GM21528 (cell line): ENCODE data around the gene CLEC16A.

ENCODE experiments used
- ATAC-seq: cut with Tn5 transposase; IDR thresholded peaks from one replicate; pipeline ENCODE4 v1.9.1; 2021; ENCODE audit warnings: mild to moderate bottlenecking, moderate library complexity; ENCODE audit not compliant: unreplicated experiment, low FRiP score

CLEC16A gene

DNA sequence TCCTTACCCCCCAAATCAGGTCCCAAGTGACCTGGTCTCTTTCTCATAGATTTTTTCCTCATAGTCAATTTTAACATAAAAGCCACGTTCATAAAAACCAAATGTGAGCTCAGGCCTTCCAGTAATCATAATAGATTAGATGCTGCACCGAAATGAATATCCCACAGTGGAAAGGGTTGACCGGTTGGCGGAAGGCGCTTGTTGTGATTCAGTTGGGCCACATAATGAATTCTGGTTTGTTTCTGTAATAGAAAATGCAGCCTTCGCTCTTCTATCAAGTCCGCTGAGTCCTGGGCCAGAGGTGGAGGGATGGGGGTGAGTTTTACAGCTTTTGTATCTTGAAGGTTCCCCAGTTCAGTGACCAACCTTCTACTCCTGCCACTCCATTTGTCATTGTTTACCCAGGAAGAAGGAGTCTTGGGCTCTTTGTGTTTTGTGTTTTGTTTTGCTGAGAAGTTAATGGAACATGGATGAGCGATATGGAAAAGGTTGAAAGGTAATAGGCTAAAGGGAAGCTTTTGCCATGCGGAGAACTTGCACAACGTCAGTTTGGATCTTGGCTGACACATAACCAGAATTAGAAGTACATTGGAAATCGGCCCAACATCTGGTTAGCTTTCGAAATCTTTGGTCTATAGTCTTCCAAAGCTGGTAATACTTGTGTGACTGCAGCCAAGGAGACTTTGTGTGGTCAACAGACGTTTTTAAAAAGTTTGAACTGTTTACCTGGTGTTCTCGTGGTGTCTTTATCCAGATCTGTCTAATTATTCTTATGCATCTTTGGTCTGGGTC is 89.5 kb downstream of the CLEC16A start:
- ATAC-seq: no peak

DNA sequence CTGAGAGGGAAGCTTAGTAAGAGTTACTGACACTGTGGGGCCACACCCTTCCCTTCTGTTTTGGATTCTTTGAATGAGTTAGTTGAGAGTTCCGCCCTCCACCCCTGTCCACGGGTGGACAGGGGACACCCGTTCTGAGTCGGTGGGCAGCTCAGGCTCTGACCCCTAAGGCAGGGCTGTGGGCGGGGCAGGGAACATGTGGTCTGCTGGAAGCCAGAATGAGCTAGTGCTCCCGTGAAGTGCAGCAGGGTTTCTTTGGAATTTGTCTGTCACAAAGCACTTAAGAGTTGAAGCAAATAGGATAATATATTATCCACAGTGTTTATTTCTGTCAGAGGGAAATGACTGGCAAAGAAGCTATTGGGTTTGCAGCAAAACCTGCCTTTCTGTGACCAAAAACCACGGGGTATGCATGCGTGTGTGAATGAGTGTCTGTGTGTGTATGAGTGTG is 90.1 kb downstream of the CLEC16A start:
- ATAC-seq: no peak

DNA sequence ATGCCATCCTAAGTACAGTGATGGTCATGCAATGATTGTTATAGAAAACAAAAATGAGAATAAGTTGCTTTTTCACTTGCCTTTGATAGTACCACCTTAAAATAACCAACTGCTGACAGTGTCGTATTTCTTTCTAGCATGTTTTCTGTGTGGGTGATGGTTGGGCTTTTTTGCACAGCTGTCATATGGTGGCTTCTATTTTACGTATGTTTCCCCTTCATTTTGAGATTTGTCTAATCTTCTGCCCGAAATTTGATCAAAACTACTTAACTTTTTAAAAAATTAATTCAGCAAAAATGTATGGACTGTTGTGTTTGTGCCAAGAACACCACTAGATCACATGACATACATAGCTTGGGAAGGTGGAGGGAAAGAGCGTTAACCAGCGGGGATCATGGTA is 90.7 kb downstream of the CLEC16A start:
- no peak for ATAC-seq

DNA sequence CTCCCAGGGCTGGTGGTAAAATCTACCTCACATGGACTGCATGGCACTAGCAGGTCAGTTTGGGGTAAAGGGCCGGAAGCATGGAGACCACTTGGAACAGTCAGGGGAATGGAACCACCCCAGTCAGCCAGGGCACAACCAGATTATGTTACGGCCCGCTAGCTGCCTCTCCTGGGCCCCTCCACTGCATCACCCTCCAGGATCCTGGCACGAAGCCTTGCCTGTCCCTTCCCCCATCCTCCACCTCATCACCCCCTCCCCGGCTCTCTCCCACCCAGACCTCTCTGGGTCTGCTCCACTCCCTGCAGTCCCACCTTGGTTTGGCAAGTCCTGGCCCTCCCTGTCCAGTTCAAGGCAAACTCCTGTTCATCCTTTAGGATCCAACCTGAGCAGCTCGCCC is 91.7 kb downstream of the CLEC16A start:
- no peak for ATAC-seq

DNA sequence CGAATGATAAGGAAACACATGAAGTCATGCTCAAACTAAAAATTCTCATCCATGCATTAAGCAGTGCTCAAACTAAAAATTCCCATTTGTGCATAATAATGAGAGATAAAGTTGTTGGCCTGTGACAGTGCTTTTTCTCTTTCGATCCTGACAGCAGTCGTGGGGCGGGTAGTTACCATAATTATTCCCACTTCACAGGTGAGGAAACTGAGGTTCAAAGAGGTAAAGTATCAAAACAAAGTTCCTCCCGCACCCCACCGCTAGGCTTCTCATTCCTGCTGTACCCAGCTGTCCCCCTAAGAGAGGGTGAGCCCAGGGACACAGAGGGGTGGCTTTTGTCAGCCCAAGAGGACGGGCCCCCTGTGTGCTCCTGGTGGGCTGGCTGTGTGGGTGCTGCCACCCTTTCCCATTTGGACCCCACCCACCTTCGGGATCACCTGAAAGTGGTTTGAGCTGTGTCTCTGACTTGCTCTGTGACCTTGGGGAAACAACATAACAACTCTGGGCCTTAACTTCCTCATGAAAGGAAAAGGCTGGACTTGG is 92.6 kb downstream of the CLEC16A start:
- no peak for ATAC-seq

DNA sequence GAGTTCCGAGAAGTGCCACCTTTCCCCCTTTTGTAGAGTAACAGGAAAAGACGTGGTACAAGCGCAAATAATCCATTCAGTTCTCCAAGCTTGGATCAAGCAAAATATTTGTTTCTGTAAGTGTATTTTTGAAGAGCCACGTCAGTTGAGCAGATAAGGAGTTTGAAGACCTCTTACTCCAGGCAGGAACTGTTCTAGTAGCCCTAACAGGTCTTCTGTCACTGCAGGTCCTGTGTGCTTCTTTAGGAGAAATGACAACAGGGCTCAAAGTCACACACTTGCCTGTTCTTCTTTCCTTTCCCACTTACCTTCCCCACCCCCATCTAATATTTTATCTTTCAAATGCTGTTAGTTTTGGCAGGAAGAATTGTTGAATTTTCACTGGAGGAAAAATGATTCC is 93.9 kb downstream of the CLEC16A start:
- ATAC-seq: no peak

DNA sequence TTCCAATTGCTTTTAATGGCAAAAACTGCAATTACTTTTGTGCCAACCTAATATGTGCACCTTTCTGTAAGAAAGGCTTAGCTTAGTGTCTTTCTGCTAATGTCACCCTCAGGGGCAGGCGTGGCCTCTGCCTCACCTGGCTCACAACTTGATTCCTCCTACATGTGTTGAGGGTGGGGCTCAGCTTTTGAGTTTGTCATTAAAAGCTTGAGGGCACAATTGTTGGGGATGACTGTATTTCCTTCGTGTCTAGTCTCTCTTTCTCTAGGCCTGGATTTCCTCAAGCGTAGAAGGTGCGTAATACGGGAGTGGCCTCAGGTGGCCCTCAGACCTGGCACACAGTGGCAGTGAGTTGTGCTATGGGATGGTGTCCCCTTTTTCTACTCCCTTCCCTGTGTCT is 94.4 kb downstream of the CLEC16A start:
- no peak for ATAC-seq

DNA sequence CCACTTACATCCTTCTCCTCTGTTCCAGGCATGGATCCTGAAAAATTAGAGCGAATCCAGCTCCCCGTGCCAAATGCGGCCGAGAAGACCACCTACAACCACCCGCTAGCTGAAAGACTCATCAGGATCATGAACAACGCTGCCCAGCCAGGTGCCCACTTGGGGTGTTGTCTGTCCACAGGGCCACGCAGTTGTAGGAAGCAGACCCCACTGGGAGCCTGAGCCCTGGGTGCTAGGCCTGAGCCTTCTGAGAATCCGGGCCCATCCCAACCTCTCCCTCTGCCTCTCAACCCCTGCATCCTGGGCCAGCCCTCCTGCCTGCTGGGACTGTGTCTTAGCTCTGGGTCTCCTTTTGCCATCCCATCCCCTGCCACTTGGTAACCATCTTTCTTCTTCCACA is 95.4 kb downstream of the CLEC16A start:
- ATAC-seq: no peak

DNA sequence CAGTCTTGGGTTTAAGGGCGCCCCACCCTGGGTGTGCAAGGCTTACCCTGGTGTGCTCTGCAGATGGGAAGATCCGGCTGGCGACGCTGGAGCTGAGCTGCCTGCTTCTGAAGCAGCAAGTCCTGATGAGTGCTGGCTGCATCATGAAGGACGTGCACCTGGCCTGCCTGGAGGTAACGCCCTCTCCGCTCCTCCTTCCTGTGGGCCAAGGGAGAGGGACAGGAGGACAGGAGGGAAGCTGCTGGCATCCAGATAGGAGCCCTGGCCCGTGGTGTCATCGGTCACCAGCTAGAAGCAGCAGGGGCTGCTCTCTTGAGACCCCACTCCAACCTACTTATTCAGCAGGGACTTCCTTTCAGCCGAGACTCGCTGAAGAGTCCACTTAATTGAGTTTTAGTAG is 97.8 kb downstream of the CLEC16A start:
- ATAC-seq: no peak

DNA sequence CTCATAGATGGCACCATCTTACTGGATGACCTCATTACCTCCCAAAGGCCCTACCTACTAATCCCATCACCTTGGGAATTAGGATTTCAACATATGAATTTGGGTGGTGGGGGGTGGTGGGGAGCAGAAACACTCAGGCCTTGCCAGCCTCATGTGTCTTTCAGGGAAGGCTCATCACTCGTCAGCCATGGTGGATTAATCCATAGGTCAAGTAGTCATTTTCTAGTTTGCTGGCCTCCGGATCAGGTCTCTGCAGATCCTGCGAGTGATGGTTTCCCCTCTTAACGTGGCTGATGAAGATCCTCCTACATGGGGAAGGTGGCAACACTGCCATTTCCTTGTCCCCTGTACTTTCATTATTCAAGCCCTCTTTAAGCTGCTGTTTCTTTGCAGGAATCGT is 101.1 kb downstream of the CLEC16A start:
- no peak for ATAC-seq

DNA sequence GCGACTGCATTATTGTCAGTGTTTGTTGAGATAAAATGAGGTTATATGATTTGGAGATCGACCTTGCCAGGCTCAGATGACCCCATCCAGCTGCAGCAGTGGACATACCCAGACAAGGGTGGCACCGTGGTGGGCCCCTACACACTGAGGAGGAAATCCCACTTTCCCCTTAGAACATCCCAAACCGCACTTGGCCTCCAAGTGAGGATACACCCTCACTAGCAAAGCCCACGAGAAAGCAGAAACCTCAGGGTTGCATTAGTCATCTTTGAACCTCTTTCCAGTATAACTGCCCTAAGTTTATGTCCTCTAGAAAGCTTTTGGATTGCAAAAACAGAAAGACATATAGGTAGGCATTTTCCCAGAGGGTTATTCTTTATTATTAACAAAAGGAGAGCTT is 101.5 kb downstream of the CLEC16A start:
- no peak for ATAC-seq

DNA sequence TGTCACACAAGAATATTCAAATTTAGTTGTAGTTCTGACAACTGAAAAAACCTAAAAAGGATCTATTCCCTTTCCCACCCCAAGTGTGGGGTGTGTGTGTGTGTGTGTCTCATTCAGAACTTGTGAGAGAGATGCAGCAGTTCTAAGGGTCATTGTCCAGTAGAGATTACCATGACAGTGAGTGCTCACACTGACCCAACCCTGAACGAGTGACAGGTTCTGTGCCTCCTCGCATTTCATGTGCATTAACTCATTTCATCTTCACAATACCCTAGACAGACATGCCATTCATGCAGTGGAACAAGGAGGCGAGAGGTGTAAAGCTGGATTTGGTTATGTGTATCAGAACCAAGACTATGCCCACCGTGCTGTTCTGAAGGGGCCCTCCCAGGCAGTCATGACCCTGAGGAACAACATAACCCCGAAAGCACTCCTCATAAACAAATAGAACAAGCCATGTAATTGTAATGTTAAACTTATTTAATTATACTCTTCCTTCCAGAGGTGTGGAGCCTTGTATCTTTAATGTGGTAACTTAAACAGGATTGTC is 102.1 kb downstream of the CLEC16A start:
- no peak for ATAC-seq

DNA sequence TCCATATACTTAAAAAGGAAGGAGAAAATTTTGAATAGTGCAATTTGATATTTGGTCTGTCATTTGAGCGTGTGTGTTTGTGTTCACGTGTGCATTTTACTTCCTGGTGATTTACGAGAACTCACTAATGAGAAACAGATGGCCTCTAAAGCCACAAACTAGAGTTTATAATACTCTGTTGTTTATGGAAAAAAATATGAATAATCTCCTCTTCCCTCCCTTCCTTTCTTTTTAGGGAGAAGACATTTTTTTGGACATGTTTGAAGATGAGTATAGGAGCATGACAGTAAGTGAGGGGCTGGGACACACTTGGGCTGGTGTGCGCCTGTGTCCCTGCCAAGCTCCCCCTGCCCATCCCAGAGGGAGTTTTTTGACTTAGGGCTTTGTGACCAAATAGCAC is 102.7 kb downstream of the CLEC16A start:
- ATAC-seq: no peak

DNA sequence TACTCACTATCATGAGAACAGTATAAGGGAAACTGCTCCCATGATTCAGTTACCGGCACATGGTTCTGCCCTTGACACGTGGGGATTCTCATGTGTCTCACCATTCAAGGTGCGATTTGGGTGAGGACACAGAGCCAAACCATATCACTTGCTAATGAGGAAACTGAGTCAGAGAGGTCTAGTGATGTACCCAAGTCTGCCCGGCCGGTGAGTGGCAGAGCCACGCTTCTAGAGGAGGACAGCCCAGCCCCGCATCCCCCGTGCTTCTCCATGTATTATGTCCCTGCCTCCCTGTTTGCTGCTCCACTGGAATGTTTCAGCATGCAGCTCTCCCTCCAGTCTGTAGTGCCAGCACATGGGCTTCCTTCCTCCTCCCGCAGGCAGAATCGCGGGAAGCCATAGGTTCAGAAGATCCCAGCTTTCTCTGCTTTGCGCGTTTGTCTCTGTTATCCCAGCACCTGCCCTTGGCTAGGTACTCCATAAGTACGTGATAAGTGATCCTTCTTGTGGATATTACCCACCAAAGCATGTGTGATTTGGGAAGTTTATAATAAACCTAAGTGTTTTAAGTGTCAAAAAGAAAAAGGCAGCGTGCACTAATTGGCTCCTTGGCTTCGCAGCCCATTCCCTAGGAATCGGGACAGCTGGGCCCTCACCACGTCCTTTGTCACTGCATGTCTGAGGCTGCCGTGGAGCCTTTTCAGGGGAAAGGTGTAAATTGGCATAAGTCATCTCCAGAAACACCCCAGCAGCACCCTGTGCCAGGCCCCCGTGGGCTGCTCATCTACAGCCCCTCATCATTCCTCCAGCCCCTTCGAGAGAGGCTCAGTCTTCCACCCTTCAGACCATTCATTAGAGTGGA is 103.8 kb downstream of the CLEC16A start:
- ATAC-seq: no peak

DNA sequence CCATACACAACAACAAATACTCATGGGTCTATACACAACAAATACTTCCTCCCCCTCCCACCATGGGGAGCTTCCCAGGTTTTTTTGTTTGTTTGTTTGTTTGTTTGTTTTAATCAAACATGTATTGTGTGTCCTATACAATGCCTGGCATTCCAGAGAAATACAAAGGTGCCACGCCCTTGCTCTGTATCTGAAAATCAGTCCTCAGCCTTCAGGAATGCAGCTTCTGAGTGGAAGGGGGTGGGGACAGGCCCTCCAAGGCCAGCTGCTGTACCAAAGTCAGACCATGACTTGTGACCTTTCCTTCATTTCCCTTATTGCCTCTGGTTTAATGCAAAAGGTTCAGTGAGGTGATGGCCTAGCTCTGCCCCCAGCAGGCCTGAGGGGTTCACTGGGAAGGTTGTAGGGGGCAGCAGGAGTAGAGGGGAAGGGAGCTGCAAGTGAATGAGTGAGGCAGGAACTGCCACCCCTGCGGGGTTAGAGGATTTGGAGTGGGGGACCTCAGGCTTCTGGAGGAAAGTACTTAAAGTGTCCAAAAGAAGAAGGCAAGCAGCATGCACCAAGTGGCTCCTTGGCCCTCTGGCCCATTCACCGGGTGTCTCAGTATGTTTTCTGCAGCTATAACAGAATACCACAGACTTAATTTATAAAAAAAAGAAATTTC is 105.2 kb downstream of the CLEC16A start:
- no peak for ATAC-seq

DNA sequence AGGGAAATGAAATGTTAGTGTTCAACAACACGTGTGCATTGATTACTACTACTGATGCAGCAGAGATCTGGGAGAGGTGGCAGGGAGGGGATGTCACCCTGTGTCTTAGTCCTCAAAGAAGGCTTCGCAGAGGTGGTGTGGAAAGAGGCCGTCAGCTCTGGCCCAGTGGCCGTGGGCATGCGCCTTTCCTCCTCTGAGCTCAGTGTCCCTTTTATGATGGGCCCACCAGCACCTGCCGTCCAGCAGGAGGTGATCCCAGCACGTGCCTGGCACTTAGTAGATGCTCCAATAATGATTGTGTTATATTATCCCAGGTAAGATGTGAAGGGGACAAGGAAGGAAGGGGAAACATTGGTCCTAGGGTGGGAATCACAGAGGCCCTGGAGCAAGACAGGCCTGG is 106.2 kb downstream of the CLEC16A start:
- no peak for ATAC-seq

DNA sequence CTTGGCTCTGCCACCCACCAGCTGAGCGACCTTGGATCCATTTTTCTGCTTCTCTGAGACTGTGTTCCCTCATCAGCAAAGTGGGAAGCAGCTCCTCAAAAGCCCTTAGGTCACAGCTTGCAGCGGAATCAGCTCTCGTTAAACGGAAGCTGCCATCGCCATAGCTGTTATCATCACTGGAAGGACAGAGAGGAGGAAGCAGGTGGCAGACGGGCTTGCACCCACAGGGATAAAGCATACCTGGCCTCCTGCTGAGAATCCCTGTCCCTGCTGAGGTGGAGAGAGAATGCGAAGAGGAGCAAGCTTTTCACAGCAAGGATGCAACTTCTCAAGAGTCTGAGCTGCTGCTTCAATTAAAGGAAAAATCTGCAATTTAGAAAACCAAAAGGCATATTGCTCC is 106.6 kb downstream of the CLEC16A start:
- ATAC-seq: no peak

DNA sequence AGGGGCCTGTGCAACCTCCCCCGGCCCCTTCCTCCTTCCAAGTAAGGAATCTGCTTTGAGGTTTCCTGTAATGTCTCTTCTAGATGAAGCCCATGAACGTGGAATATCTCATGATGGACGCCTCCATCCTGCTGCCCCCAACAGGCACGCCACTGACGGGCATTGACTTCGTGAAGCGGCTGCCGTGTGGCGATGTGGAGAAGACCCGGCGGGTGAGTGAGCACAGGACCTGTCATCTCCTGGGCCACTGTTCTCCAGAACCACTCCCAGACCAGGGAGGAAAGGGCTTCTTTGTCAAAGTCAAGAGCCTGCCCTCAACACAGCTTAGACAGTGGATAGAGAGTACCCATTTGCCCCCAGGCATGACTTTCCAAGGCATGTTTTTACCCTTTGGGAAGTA is 107.1 kb downstream of the CLEC16A start:
- no peak for ATAC-seq

DNA sequence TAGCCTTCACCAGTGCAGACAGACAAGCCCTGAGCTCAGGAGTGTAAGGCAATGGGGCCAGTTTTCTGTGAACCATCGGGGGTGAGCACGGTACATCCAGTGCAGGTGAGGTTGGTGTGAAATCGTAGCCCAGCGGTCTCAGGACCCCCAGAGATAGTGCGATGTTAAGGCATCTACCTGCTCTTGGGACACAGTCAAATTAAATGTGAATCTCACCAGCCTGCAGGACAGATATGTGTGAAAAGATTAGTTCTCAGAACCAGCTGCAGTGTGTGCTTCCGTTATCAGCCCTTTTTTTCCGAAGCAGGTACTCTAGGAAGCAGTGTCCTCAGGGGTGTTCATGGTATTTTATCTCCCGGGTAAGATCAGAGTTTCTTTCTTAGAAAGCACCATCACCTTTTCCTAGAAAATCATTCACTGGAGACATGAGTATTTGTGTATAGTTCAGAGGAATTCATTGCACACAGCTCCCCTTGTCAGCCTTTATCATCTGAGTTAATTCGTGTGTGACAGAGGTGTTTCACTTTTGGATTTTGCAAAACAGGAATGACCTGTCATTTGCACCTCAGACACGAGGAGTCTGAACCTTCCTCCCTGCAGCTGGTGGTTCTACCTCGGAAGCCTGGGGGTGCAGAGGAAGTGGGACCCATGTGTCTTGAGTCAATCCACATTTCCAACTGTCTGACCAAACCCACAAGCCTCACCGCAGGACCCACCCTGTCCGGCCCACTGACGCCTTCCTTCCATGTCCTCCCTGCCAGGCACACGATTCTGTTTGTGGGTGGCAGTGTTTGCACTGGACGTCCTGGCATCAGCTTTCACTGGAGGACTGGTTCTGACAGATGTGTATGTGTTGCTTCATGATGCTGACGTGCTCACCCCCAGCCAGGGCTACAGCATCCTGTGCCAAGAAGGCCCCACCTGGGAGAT is 107.8 kb downstream of the CLEC16A start:
- peak; percentile 71 for ATAC-seq
